ENCODE data around the gene CCDC150. TPM values are rescaled to one million over a fixed set of nuclear protein-coding genes. Genes with fewer than 3 reads are reported as not detected.

Gene CCDC150
- total RNA-seq, 6 experiments from 2014 or later = 1.4 to 4.3 (median 3.8) TPM

- TF ChIP-seq, protein P1, sequence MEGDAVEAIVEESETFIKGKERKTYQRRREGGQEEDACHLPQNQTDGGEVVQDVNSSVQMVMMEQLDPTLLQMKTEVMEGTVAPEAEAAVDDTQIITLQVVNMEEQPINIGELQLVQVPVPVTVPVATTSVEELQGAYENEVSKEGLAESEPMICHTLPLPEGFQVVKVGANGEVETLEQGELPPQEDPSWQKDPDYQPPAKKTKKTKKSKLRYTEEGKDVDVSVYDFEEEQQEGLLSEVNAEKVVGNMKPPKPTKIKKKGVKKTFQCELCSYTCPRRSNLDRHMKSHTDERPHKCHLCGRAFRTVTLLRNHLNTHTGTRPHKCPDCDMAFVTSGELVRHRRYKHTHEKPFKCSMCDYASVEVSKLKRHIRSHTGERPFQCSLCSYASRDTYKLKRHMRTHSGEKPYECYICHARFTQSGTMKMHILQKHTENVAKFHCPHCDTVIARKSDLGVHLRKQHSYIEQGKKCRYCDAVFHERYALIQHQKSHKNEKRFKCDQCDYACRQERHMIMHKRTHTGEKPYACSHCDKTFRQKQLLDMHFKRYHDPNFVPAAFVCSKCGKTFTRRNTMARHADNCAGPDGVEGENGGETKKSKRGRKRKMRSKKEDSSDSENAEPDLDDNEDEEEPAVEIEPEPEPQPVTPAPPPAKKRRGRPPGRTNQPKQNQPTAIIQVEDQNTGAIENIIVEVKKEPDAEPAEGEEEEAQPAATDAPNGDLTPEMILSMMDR (IDR thresholded peaks at IDR 0.05) = no peak
- no peaks in the 10 kb centered on the region; the same call in 1 of the 2 replicates for H3K9me3 Mint-ChIP-seq
- no peak overlapping the region for H3K27ac Mint-ChIP-seq
- H3K36me3 Mint-ChIP-seq (ENCODE audit: low read depth) = peaks cover 23% of the 10 kb centered on the region
- H3K4me3 Mint-ChIP-seq = no peak overlapping the region
- no peaks in the 10 kb centered on the region for H3K4me1 Mint-ChIP-seq (ENCODE audit: low read depth)
- no peak for DNase-seq
- H3K27me3 Mint-ChIP-seq (ENCODE audit: insufficient read depth) = no peaks in the 10 kb centered on the region
These were observed 73.4 kb downstream of the CCDC150 start for GRCh38 chr2:196712867-196713266.

DNA sequence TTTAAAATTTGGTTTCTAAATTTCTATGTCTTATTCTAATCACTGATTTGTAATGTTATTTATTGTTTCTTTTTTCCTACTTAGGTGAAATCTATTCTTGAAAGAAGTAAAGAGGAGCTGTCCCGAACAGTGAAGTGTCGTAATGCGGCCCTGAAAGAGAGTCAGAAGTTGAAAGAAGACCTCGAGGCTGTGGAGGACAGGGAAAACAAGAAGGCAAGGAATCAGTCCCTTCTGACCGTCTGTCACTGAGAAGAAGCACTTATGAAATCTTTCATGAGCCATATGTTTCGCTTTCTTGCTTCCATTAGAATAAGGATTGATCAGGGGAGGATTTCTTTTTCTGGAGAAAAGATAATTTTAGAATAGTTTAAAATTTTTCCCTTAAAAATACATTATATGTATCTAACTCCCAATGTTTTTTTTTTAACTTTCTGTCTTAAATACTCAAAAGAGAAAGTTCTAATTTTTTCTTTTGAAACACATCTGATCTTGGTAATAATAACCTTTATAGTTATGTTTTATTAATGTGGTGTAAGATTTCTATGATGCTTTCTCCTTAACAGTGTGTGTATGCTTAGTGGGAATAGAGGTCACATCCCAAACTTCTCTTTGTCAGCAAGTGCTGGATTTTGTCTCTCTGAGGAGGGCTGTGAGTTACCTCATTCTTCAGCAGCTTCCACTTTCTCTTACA is 79.0 kb downstream of the CCDC150 start:
- peak overlapping the region; percentile 75 for H3K4me3 Mint-ChIP-seq
- no peaks in the 10 kb centered on the region for H3K27me3 Mint-ChIP-seq (ENCODE audit: insufficient read depth)
- peak overlapping the region; percentile 84 for H3K27ac Mint-ChIP-seq
- TF ChIP-seq, protein P1 (IDR thresholded peaks at IDR 0.05) = no peak; the same call in 1 of the 2 replicates
- no peaks in the 10 kb centered on the region for H3K9me3 Mint-ChIP-seq
- peaks cover 3% of the 10 kb centered on the region; the same call in 1 of the 2 replicates for H3K36me3 Mint-ChIP-seq (ENCODE audit: low read depth)
- DNase-seq = no peak
- H3K4me1 Mint-ChIP-seq (ENCODE audit: low read depth) = peaks cover 19% of the 10 kb centered on the region

- H3K4me3 Mint-ChIP-seq = peak overlapping the region; percentile 75
- H3K4me1 Mint-ChIP-seq (ENCODE audit: low read depth) = peaks cover 19% of the 10 kb centered on the region
- DNase-seq = peak; percentile 71
- TF ChIP-seq, protein P1 (IDR thresholded peaks at IDR 0.05) = peak; percentile 67
- no peaks in the 10 kb centered on the region for H3K27me3 Mint-ChIP-seq (ENCODE audit: insufficient read depth)
- H3K27ac Mint-ChIP-seq = peak overlapping the region; percentile 84
- peaks cover 9% of the 10 kb centered on the region; the same call in 1 of the 2 replicates for H3K36me3 Mint-ChIP-seq (ENCODE audit: low read depth)
- no peaks in the 10 kb centered on the region for H3K9me3 Mint-ChIP-seq
These were observed 79.8 kb downstream of the CCDC150 start for GRCh38 chr2:196719110-196719872.

GRCh38 chr2:196723571-196723970 is 84.1 kb downstream of the CCDC150 start:
- Mint-ChIP-seq H3K4me1 (ENCODE audit: low read depth) (peaks cover 25% of the 10 kb centered on the region), H3K27me3 (ENCODE audit: insufficient read depth) (no peaks in the 10 kb centered on the region), H3K4me3 (no peak overlapping the region), H3K9me3 (no peaks in the 10 kb centered on the region), H3K36me3 (ENCODE audit: low read depth) (peaks cover 19% of the 10 kb centered on the region), H3K27ac (no peak overlapping the region)
- DNase-seq = no peak
- TF ChIP-seq, protein P1 (IDR thresholded peaks at IDR 0.05) = no peak

DNA sequence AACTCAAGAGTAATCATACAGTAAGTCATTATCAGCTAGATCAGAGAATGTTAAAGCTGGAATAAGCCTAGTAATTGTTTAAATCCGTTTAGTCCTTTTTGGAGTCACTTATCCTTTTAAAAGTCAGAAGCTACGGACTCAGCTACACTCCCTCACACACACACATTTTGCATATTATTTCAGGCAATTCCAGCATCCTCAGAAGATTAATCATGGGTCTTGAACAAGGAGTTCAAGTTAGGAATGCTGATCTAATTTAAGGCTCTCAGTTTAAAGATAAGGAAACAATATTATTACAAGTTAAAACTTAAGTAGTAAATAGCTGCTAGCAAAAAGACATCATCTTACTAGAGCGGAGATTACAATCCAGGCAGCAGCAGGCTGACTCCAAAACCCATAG is 85.7 kb downstream of the CCDC150 start:
- peaks cover 12% of the 10 kb centered on the region for H3K4me1 Mint-ChIP-seq (ENCODE audit: low read depth)
- peaks cover 19% of the 10 kb centered on the region for H3K36me3 Mint-ChIP-seq (ENCODE audit: low read depth)
- no peaks in the 10 kb centered on the region for H3K9me3 Mint-ChIP-seq
- peak; percentile 9 for DNase-seq
- H3K4me3 Mint-ChIP-seq = no peak overlapping the region
- H3K27me3 Mint-ChIP-seq (ENCODE audit: insufficient read depth) = no peaks in the 10 kb centered on the region
- H3K27ac Mint-ChIP-seq = no peak overlapping the region
- TF ChIP-seq, protein P1 (IDR thresholded peaks at IDR 0.05) = no peak
